B cell (primary cell): ENCODE measurements around the gene MYO16. TPM values are rescaled to one million over a fixed set of nuclear protein-coding genes. Genes with fewer than 3 reads are reported as not detected.

Experiments
- ATAC-seq: fragments of 200-7000 bp; cut with Tn5 transposase; one replicate; pipeline ENCODE4 v1.10.0; 2021; ENCODE audit warnings: low read depth, mild to moderate bottlenecking, moderate number of reproducible peaks, moderate library complexity
- CTCF ChIA-PET: fragments of 350-600 bp; sonication (Branson Sonifier 250); formaldehyde crosslinking; loops from one replicate; lab custom pipeline; 2021; ENCODE audit warnings: antibody characterized with exemption, inconsistent platforms; lab: Charles Lee
- POLR2A ChIA-PET: fragments of 350-600 bp; sonication (Branson Sonifier 250); formaldehyde crosslinking; loops from one replicate; lab custom pipeline; 2021; ENCODE audit warnings: antibody characterized with exemption; lab: Charles Lee
- DNase-seq: peaks from one replicate; pipeline ENCODE4 v3.0.0; 2013
- H2AFZ ChIP-seq: 2 replicates; pipeline ENCODE4 v1.6.1; 2012; ENCODE audit warnings: mild to moderate bottlenecking, low read depth, low read length; ENCODE audit not compliant: insufficient read depth, poor library complexity, severe bottlenecking
- H3K27ac ChIP-seq, 2 donors: 1 replicate in 1 of 2; 2 replicates in 1 of 2; pipeline ENCODE4 v1.5.1; 2012 to 2013; ENCODE audit warnings: low read length in 2 of 2, mild to moderate bottlenecking in 2 of 2, moderate library complexity in 1 of 2
- H3K27me3 ChIP-seq, 4 experiments: fragments of 200-600 bp in 1 of 4; sonication (generic) in 1 of 4; replicated peaks in 1 of 4; 1 replicate in 2 of 4; 2 replicates in 2 of 4; pipeline versions ENCODE4 v1.6.1 to v1.7.0; 2013 to 2016; ENCODE audit warnings: low read length in 3 of 4, mild to moderate bottlenecking in 2 of 4, mixed read lengths in 1 of 4, moderate library complexity in 1 of 4; ENCODE audit not compliant: insufficient read depth in 4 of 4, control insufficient read depth in 3 of 4; ENCODE audit errors: control extremely low read depth in 1 of 4
- H3K36me3 ChIP-seq, 2 experiments: replicated peaks in 1 of 2; 1 replicate in 1 of 2; 2 replicates in 1 of 2; pipeline versions ENCODE4 v1.6.1 to v1.7.1; 2013; ENCODE audit warnings: low read length in 1 of 2; ENCODE audit not compliant: insufficient read depth in 2 of 2, control insufficient read depth in 1 of 2; ENCODE audit errors: control extremely low read depth in 1 of 2, extremely low read depth in 1 of 2
- H3K4me1 ChIP-seq, 2 donors: fragments of 200-600 bp in 1 of 2; sonication (generic) in 1 of 2; 1 replicate in 1 of 2; 2 replicates in 1 of 2; pipeline versions ENCODE4 v1.5.1 to v1.6.1; 2013 to 2017; ENCODE audit warnings: low read length in 2 of 2; ENCODE audit not compliant: control insufficient read depth in 2 of 2, insufficient read depth in 2 of 2
- H3K4me2 ChIP-seq: replicated peaks from 2 replicates; pipeline ENCODE3; 2012; ENCODE audit warnings: mild to moderate bottlenecking, low read depth, low read length; ENCODE audit not compliant: poor library complexity, severe bottlenecking
- H3K4me3 ChIP-seq, 5 experiments: fragments of 200-600 bp in 1 of 5; sonication (generic) in 1 of 5; 1 replicate in 3 of 5; 2 replicates in 2 of 5; pipeline versions ENCODE4 v1.5.1 to v1.7.0; 2011 to 2016; ENCODE audit warnings: low read length in 4 of 5, mild to moderate bottlenecking in 4 of 5, low read depth in 2 of 5, control low read depth in 1 of 5, moderate library complexity in 1 of 5; ENCODE audit not compliant: insufficient read depth in 1 of 5; ENCODE audit errors: control extremely low read depth in 1 of 5, extremely low read depth in 1 of 5
- H3K79me2 ChIP-seq: fragments of 200-600 bp; sonication (generic); one replicate; pipeline ENCODE4 v1.6.0; 2016; ENCODE audit warnings: low read length; ENCODE audit not compliant: control insufficient read depth, insufficient read depth
- H3K9ac ChIP-seq: fragments of 200-600 bp; sonication (generic); 2 replicates; pipeline ENCODE4 v1.6.1; 2017; ENCODE audit warnings: mild to moderate bottlenecking, low read length, moderate library complexity
- H3K9me3 ChIP-seq, 3 donors: one replicate each; pipeline versions ENCODE4 v1.6.1 to v1.7.1; 2013; ENCODE audit warnings: low read length in 2 of 3; ENCODE audit not compliant: control insufficient read depth in 2 of 3, insufficient read depth in 1 of 3; ENCODE audit errors: control extremely low read depth in 1 of 3
- H4K20me1 ChIP-seq: 2 replicates; pipeline ENCODE4 v1.6.0; 2012; ENCODE audit warnings: mild to moderate bottlenecking, low read length; ENCODE audit not compliant: insufficient read depth, control insufficient read depth, poor library complexity, severe bottlenecking
- H3K27ac Mint-ChIP-seq: one replicate; pipeline ENCODE4 v1.8.0; 2021; ENCODE audit warnings: mixed read lengths
- H3K27me3 Mint-ChIP-seq: one replicate; pipeline ENCODE4 v1.8.0; 2021; ENCODE audit warnings: mixed read lengths
- H3K4me1 Mint-ChIP-seq: one replicate; pipeline ENCODE4 v1.8.0; 2021; ENCODE audit warnings: mixed read lengths
- H3K4me3 Mint-ChIP-seq: one replicate; pipeline ENCODE4 v1.8.0; 2021; ENCODE audit warnings: mixed read lengths
- H3K9me3 Mint-ChIP-seq: one replicate; pipeline ENCODE4 v1.8.0; 2022; ENCODE audit warnings: mixed read lengths; ENCODE audit not compliant: insufficient read depth
- EZH2 ChIP-seq: IDR thresholded peaks from 2 replicates; pipeline ENCODE4 v1.6.1; 2012; ENCODE audit warnings: borderline replicate concordance, low read depth, mild to moderate bottlenecking, moderate library complexity, low read length; ENCODE audit not compliant: insufficient read depth, poor library complexity, severe bottlenecking
- WGBS: methylation state at CpG from one replicate; pipeline ENCODE4 v1.1.5; 2013; ENCODE audit warnings: missing lambda C conversion rate; ENCODE audit not compliant: insufficient coverage; 5-methylcytosine and 5-hydroxymethylcytosine counted together
- intact Hi-C: fragments of 100-400 bp; cut with micrococcal nuclease; formaldehyde crosslinking; loops from one replicate; pipeline ENCODE4 v1.10.0; 2022
- polyA plus RNA-seq: library from polyadenylated mRNA; depleted of rRNA; stranded (reverse); fragments of >200 nt; gene quantifications from 2 replicates; pipeline ENCODE4 v1.2.3, GENCODE V29; 2012
- total RNA-seq, 2 donors: library from RNA; stranded (reverse); fragments of 120-200 nt in 1 of 2; gene quantifications; 1 replicate in 1 of 2; 2 replicates in 1 of 2; pipeline versions ENCODE4 v1.2.3 to v1.2.4, GENCODE V29; 2013 to 2022
- TF ChIP-seq, protein P1 (sequence below): fragments of 200-600 bp; IDR thresholded peaks from one replicate; pipeline ENCODE4 v1.8.0; 2022; ENCODE audit warnings: antibody characterized with exemption, mild to moderate bottlenecking

Gene MYO16
- total and polyA plus RNA-seq, 2 donors (not counting 1 experiment from before 2014, with no cell fraction given): not detected

DNA sequence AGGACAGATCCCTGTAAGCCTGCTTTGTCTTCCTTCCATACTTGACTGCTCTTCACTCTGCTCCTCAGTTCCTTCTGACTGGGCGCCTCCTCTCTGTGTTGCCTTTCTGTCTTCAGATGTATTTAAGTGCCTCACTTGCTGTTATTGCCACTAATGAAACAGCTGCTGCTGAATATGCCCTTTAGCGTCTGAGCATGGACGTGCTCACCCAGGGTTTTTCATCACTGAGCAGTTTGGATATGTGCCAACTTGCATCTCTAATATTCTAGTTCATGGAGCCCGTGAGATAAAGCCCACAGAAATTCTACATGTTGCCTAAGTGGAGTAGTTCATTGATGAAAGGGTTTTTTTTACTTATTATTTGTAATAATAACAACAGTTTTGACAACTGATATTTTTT is 198.2 kb downstream of the MYO16 start:
- Histone ChIP-seq H3K79me2 (no peaks in the 10 kb centered on the region), H3K27ac (no peak overlapping the region), H3K36me3 (no peaks in the 10 kb centered on the region), H3K9me3 (peaks cover 0 to 9% (median 3%) of the 10 kb centered on the region in 3 donors), H3K27me3 (no peaks in the 10 kb centered on the region), H2AFZ (no peak overlapping the region), H3K4me1 (no peaks in the 10 kb centered on the region), H3K4me3 (no peak overlapping the region), H4K20me1 (no peaks in the 10 kb centered on the region), H3K9ac (no peak overlapping the region), H3K4me2 (no peak overlapping the region)
- no peak for TF ChIP-seq EZH2
- TF ChIP-seq, protein P1, sequence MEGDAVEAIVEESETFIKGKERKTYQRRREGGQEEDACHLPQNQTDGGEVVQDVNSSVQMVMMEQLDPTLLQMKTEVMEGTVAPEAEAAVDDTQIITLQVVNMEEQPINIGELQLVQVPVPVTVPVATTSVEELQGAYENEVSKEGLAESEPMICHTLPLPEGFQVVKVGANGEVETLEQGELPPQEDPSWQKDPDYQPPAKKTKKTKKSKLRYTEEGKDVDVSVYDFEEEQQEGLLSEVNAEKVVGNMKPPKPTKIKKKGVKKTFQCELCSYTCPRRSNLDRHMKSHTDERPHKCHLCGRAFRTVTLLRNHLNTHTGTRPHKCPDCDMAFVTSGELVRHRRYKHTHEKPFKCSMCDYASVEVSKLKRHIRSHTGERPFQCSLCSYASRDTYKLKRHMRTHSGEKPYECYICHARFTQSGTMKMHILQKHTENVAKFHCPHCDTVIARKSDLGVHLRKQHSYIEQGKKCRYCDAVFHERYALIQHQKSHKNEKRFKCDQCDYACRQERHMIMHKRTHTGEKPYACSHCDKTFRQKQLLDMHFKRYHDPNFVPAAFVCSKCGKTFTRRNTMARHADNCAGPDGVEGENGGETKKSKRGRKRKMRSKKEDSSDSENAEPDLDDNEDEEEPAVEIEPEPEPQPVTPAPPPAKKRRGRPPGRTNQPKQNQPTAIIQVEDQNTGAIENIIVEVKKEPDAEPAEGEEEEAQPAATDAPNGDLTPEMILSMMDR: no peak
- intact Hi-C loops: no loop called here
- no peak for ATAC-seq
- Mint-ChIP-seq H3K9me3 (peaks cover 2% of the 10 kb centered on the region), H3K4me1 (no peaks in the 10 kb centered on the region), H3K27ac (no peak overlapping the region), H3K4me3 (no peak overlapping the region), H3K27me3 (no peaks in the 10 kb centered on the region)
- POLR2A ChIA-PET: no interaction called here
- WGBS: 92% methylated on average over 1 of the region's 4 CpGs
- DNase-seq: no peak
- CTCF ChIA-PET: no interaction called here

DNA sequence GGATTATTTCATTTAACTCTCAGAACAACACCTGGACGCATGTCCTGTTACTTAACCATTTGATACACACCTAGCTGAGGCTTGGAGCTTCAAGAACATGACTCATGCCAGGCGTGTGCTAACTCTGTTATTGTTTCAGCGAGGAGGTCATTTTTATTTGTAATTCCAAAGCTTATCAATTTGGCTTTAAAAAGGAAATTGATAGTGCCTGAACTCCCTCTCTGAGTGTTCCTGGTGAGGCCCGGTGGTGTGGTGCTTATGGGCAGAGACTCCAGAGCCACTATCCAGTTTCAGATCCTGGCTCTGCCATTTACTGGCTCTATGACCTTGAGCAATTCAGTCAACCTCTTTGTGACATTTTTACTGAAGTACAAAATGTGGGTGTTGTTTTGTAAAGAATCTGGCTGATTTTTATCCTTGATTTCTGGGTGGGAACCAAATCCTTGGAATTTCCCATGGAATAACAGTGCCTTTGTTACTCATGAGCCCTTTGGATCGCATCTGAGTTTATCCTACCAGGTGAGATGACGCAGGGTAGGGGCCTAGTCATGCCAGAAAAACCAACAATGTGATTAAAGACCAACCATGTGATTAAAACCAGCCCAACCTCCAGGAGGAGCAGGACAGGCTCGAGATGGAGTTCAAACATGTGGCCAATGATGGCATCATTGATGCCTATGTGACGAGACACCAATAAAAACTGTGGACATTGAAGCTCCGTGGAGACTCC is 198.8 kb downstream of the MYO16 start:
- Histone ChIP-seq H3K4me1 (no peaks in the 10 kb centered on the region), H2AFZ (no peak overlapping the region), H3K79me2 (no peaks in the 10 kb centered on the region), H3K27ac (no peak overlapping the region), H3K4me2 (no peak overlapping the region), H3K27me3 (no peaks in the 10 kb centered on the region), H3K9me3 (peaks cover 0 to 9% (median 3%) of the 10 kb centered on the region in 3 donors), H4K20me1 (no peaks in the 10 kb centered on the region), H3K9ac (no peak overlapping the region), H3K4me3 (no peak overlapping the region), H3K36me3 (no peaks in the 10 kb centered on the region)
- Mint-ChIP-seq H3K9me3 (peaks cover 2% of the 10 kb centered on the region), H3K4me3 (no peak overlapping the region), H3K4me1 (no peaks in the 10 kb centered on the region), H3K27me3 (no peaks in the 10 kb centered on the region), H3K27ac (no peak overlapping the region)
- TF ChIP-seq, protein P1: no peak
- TF ChIP-seq EZH2: no peak
- WGBS: 86% methylated on average over 7 of the region's 9 CpGs
- intact Hi-C loops: no loop called here
- ChIA-PET POLR2A (no interaction called here), CTCF (no interaction called here)
- DNase-seq (no peak), ATAC-seq (no peak)
